B cell (primary cell): ENCODE measurements around the gene NKX1-2.

Experiments
- CTCF ChIP-seq: fragments of 200-600 bp; IDR thresholded peaks from one replicate; pipeline ENCODE4 v1.8.0; 2022; ENCODE audit warnings: antibody characterized with exemption, mild to moderate bottlenecking
- EZH2 ChIP-seq: IDR thresholded peaks from 2 replicates; pipeline ENCODE4 v1.6.1; 2012; ENCODE audit warnings: borderline replicate concordance, low read depth, mild to moderate bottlenecking, moderate library complexity, low read length; ENCODE audit not compliant: insufficient read depth, poor library complexity, severe bottlenecking

- TF ChIP-seq CTCF (no peak), EZH2 (no peak)
Measured at GRCh38 chr10:124464028-124464965, 14.5 kb upstream of the NKX1-2 start.
